Mesenchymal stem cell (in vitro differentiated cells and primary cell): ENCODE data around the gene SLC25A26.
"Not testable (repeated sequence)": the region's sequence is repeated elsewhere in the genome, so short reads cannot be mapped to it uniquely, and the experiment has no call there.

Source experiments
- DNase-seq: peaks from one replicate; pipeline ENCODE4 v3.0.0-alpha.2; 2013
- H2AFZ ChIP-seq: one replicate; pipeline ENCODE4 v1.6.1; 2013; ENCODE audit warnings: low read depth, mild to moderate bottlenecking, control low read depth, inconsistent platforms, low read length, moderate library complexity
- H2AK5ac ChIP-seq: 2 replicates; pipeline ENCODE4 v1.6.1; 2013; ENCODE audit warnings: low read length, moderate library complexity, mild to moderate bottlenecking, inconsistent platforms; ENCODE audit not compliant: severe bottlenecking
- H2BK120ac ChIP-seq: one replicate; pipeline ENCODE4 v1.6.1; 2013; ENCODE audit warnings: low read depth, mild to moderate bottlenecking, inconsistent platforms, low read length, moderate library complexity
- H2BK12ac ChIP-seq, 2 experiments: one replicate each; pipeline ENCODE4 v1.6.1; 2013; ENCODE audit warnings: inconsistent platforms in 2 of 2, low read length in 2 of 2, mild to moderate bottlenecking in 2 of 2, moderate library complexity in 2 of 2, control low read depth in 1 of 2
- H2BK15ac ChIP-seq: one replicate; pipeline ENCODE4 v1.6.1; 2013; ENCODE audit warnings: mild to moderate bottlenecking, low read depth, inconsistent platforms; ENCODE audit not compliant: poor library complexity, severe bottlenecking
- H2BK5ac ChIP-seq: 2 replicates; pipeline ENCODE4 v1.6.1; 2013; ENCODE audit warnings: low read depth, mild to moderate bottlenecking, low read length, control low read depth, inconsistent platforms; ENCODE audit not compliant: poor library complexity, severe bottlenecking
- H3K14ac ChIP-seq, 2 experiments: one replicate each; pipeline ENCODE4 v1.6.1; 2013; ENCODE audit warnings: inconsistent platforms in 2 of 2, low read length in 2 of 2, control low read depth in 1 of 2, mild to moderate bottlenecking in 1 of 2, moderate library complexity in 1 of 2
- H3K18ac ChIP-seq, 2 experiments: one replicate each; pipeline ENCODE4 v1.6.1; 2013; ENCODE audit warnings: inconsistent platforms in 2 of 2, low read length in 2 of 2, control low read depth in 1 of 2, low read depth in 1 of 2, mild to moderate bottlenecking in 1 of 2
- H3K23ac ChIP-seq, 2 experiments: one replicate each; pipeline ENCODE4 v1.6.1; 2013; ENCODE audit warnings: inconsistent platforms in 2 of 2, low read length in 2 of 2, mild to moderate bottlenecking in 2 of 2, moderate library complexity in 2 of 2, control low read depth in 1 of 2
- H3K27ac ChIP-seq: 2 replicates; pipeline ENCODE4 v1.5.1; 2013; ENCODE audit warnings: mild to moderate bottlenecking, moderate library complexity, low read length, control low read depth, inconsistent platforms; ENCODE audit not compliant: poor library complexity, severe bottlenecking
- H3K27me3 ChIP-seq, 2 experiments: 2 replicates each; pipeline versions ENCODE4 v1.6.1 to v1.7.0; 2013; ENCODE audit warnings: low read length in 2 of 2, mild to moderate bottlenecking in 2 of 2, moderate library complexity in 2 of 2, control low read depth in 1 of 2, inconsistent platforms in 1 of 2; ENCODE audit not compliant: control insufficient read depth in 1 of 2, insufficient read depth in 1 of 2
- H3K36me3 ChIP-seq, 2 experiments: 2 replicates each; pipeline versions ENCODE4 v1.6.1 to v1.7.0; 2013; ENCODE audit warnings: low read length in 2 of 2, control low read depth in 1 of 2, inconsistent platforms in 1 of 2, low read depth in 1 of 2, mild to moderate bottlenecking in 1 of 2; ENCODE audit not compliant: insufficient read depth in 2 of 2, control insufficient read depth in 1 of 2
- H3K4ac ChIP-seq, 2 experiments: one replicate each; pipeline ENCODE4 v1.6.1; 2013; ENCODE audit warnings: inconsistent platforms in 2 of 2, low read length in 2 of 2, mild to moderate bottlenecking in 2 of 2, moderate library complexity in 2 of 2, control low read depth in 1 of 2, low read depth in 1 of 2
- H3K4me1 ChIP-seq: 2 replicates; pipeline ENCODE4 v1.6.1; 2013; ENCODE audit warnings: low read depth, low read length, control low read depth; ENCODE audit not compliant: control insufficient read depth, insufficient read depth
- H3K4me2 ChIP-seq: 2 replicates; pipeline ENCODE4 v1.6.1; 2013; ENCODE audit warnings: low read length, mild to moderate bottlenecking, inconsistent platforms; ENCODE audit not compliant: poor library complexity, severe bottlenecking
- H3K4me3 ChIP-seq, 2 experiments: 2 replicates each; pipeline versions ENCODE4 v1.5.1 to v1.7.0; 2013; ENCODE audit warnings: low read length in 2 of 2, mild to moderate bottlenecking in 2 of 2, control low read depth in 1 of 2, low read depth in 1 of 2; ENCODE audit not compliant: insufficient read depth in 1 of 2
- H3K79me1 ChIP-seq: replicated peaks from 2 replicates; pipeline ENCODE4 v1.6.1; 2013; ENCODE audit warnings: mild to moderate bottlenecking, control low read depth, low read length, inconsistent platforms; ENCODE audit not compliant: poor library complexity, severe bottlenecking
- H3K9ac ChIP-seq: 2 replicates; pipeline ENCODE4 v1.7.0; 2013; ENCODE audit warnings: mild to moderate bottlenecking, low read length, moderate library complexity
- H3K9me3 ChIP-seq: 2 replicates; pipeline ENCODE4 v1.7.0; 2013; ENCODE audit warnings: mild to moderate bottlenecking, low read length; ENCODE audit not compliant: control insufficient read depth
- H4K8ac ChIP-seq: one replicate; pipeline ENCODE4 v1.6.1; 2013; ENCODE audit warnings: inconsistent platforms, mild to moderate bottlenecking, low read length, moderate library complexity
- H4K91ac ChIP-seq: one replicate; pipeline ENCODE4 v1.6.1; 2013; ENCODE audit warnings: mild to moderate bottlenecking, low read length, inconsistent platforms
- WGBS: methylation state at CpG from one replicate; pipeline ENCODE4 v1.1.7; 2013; ENCODE audit warnings: mixed read lengths; 5-methylcytosine and 5-hydroxymethylcytosine counted together

SLC25A26 gene

GRCh38 chr3:66279168-66279567 lies 58.4 kb downstream of the SLC25A26 start:
- 100% methylated on average over 1 of the region's 1 CpG for WGBS
- Histone ChIP-seq H2AFZ (no peak overlapping the region), H3K9ac (no peak overlapping the region), H4K91ac (no peak overlapping the region), H3K27me3 (no peaks in the 10 kb centered on the region), H3K23ac (no peak overlapping the region), H3K4me1 (peaks cover 1% of the 10 kb centered on the region), H3K4me2 (no peak overlapping the region), H3K4me3 (no peak overlapping the region), H2BK15ac (no peak overlapping the region), H3K79me1 (peaks cover 6% of the 10 kb centered on the region), H3K18ac (no peak overlapping the region), H4K8ac (no peak overlapping the region), H2BK120ac (no peak overlapping the region), H2BK12ac (no peak overlapping the region), H3K36me3 (no peaks in the 10 kb centered on the region), H2BK5ac (no peak overlapping the region), H3K27ac (no peak overlapping the region), H3K14ac (no peak overlapping the region), H3K9me3 (no peaks in the 10 kb centered on the region), H3K4ac (no peak overlapping the region), H2AK5ac (no peak overlapping the region)
- DNase-seq = no peak

- peaks cover 6% of the 10 kb centered on the region for H3K79me1 ChIP-seq
- H3K4me2 ChIP-seq = no peak overlapping the region
- no peak overlapping the region for H3K23ac ChIP-seq
- no peaks in the 10 kb centered on the region for H3K36me3 ChIP-seq
- no peaks in the 10 kb centered on the region for H3K27me3 ChIP-seq
- no peak for DNase-seq
- H2BK12ac ChIP-seq = no peak overlapping the region
- H3K9me3 ChIP-seq = no peaks in the 10 kb centered on the region
- no peak overlapping the region for H3K4me3 ChIP-seq
- H3K4me1 ChIP-seq = peaks cover 1% of the 10 kb centered on the region
- H2BK15ac ChIP-seq = no peak overlapping the region
- H3K18ac ChIP-seq = no peak overlapping the region
- no peak overlapping the region for H4K91ac ChIP-seq
- no peak overlapping the region for H3K14ac ChIP-seq
- no peak overlapping the region for H4K8ac ChIP-seq
- 88% methylated on average over 1 of the region's 3 CpGs for WGBS
- H3K4ac ChIP-seq = no peak overlapping the region
- no peak overlapping the region for H2BK120ac ChIP-seq
- no peak overlapping the region for H2AFZ ChIP-seq
- no peak overlapping the region for H3K27ac ChIP-seq
- no peak overlapping the region for H2BK5ac ChIP-seq
- no peak overlapping the region for H3K9ac ChIP-seq
- H2AK5ac ChIP-seq = no peak overlapping the region
Observed at GRCh38 chr3:66280304-66280703, 59.5 kb downstream of the SLC25A26 start.

GRCh38 chr3:66291922-66292321 lies 71.1 kb downstream of the SLC25A26 start:
- not testable (repeated sequence) for H3K4ac ChIP-seq, H3K27me3 ChIP-seq, H2BK12ac ChIP-seq, H3K36me3 ChIP-seq, H3K18ac ChIP-seq, H2AK5ac ChIP-seq, DNase-seq, H3K23ac ChIP-seq, H3K4me3 ChIP-seq, H3K14ac ChIP-seq, H2BK5ac ChIP-seq, H4K8ac ChIP-seq, H2BK120ac ChIP-seq, H3K27ac ChIP-seq, H2AFZ ChIP-seq, H4K91ac ChIP-seq, H2BK15ac ChIP-seq, H3K9ac ChIP-seq, H3K9me3 ChIP-seq, H3K4me1 ChIP-seq, H3K4me2 ChIP-seq, H3K79me1 ChIP-seq
- WGBS = 94% methylated on average over 2 of the region's 4 CpGs

GRCh38 chr3:66297260-66297873 lies 76.6 kb downstream of the SLC25A26 start:
- H3K23ac ChIP-seq = no peak overlapping the region
- no peaks in the 10 kb centered on the region for H3K36me3 ChIP-seq
- WGBS = 100% methylated on average over 1 of the region's 2 CpGs
- H3K4ac ChIP-seq = no peak overlapping the region
- H2BK120ac ChIP-seq = no peak overlapping the region
- DNase-seq = peak; percentile 6
- H3K18ac ChIP-seq = no peak overlapping the region
- no peak overlapping the region for H3K14ac ChIP-seq
- H3K79me1 ChIP-seq = peaks cover 12% of the 10 kb centered on the region
- H3K4me3 ChIP-seq = peak overlapping the region in 1 of 2 experiments; percentile 30
- no peak overlapping the region for H2BK5ac ChIP-seq
- no peak overlapping the region for H2BK12ac ChIP-seq
- no peak overlapping the region for H2AK5ac ChIP-seq
- H3K27me3 ChIP-seq = no peaks in the 10 kb centered on the region
- H3K4me1 ChIP-seq = peaks cover 6% of the 10 kb centered on the region
- H3K4me2 ChIP-seq = no peak overlapping the region
- no peak overlapping the region for H2AFZ ChIP-seq
- no peaks in the 10 kb centered on the region for H3K9me3 ChIP-seq
- H3K27ac ChIP-seq = peak overlapping the region; percentile 86
- H3K9ac ChIP-seq = peak overlapping the region; percentile 24
- H2BK15ac ChIP-seq = no peak overlapping the region
- H4K8ac ChIP-seq = no peak overlapping the region
- H4K91ac ChIP-seq = no peak overlapping the region
